ENCODE data around the gene UBE2I.
"Not testable (repeated sequence)": the region's sequence is repeated elsewhere in the genome, so short reads cannot be mapped to it uniquely, and the experiment has no call there.

UBE2I gene

GRCh38 chr16:1308977-1309885 lies at the start of gene UBE2I:
Gene UBE2I, plus strand, starts transcription at chr16:1309636. Its CDS starts 4,395 bp downstream, at chr16:1314031.
- DNase-seq = peak; percentile 95

- DNase-seq = no peak
Measured at GRCh38 chr16:1259760-1260068, 49.7 kb upstream of the UBE2I start.

DNA sequence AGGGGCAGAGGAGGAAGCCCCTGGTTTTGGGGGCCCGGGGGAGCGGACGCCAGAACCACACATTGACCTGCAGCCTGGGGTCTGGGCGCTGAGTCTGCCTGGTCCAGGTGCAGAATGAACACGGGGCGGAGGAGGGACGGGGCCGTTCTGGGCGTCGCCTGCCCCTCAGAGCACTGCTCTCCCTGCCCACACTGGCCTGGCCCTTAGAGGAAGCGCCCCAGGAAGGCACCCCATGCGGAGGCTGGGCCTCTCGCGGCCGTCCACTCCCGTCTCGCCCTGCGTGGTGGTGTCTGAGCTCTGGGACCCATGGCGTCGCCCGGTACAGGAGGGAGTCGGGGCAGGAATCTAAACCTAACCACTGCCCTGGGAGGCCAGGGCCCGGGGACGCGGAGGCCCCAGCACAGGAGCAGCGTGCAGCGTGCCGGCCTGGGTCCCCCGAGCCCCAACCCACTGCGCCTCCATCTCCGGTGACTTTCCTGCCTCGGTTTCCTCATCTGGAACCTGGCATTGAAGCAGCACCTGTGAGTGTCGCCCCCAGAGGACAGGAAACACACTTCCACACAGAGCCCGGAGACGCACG lies 49.2 kb upstream of the UBE2I start:
- no peak for DNase-seq

DNA sequence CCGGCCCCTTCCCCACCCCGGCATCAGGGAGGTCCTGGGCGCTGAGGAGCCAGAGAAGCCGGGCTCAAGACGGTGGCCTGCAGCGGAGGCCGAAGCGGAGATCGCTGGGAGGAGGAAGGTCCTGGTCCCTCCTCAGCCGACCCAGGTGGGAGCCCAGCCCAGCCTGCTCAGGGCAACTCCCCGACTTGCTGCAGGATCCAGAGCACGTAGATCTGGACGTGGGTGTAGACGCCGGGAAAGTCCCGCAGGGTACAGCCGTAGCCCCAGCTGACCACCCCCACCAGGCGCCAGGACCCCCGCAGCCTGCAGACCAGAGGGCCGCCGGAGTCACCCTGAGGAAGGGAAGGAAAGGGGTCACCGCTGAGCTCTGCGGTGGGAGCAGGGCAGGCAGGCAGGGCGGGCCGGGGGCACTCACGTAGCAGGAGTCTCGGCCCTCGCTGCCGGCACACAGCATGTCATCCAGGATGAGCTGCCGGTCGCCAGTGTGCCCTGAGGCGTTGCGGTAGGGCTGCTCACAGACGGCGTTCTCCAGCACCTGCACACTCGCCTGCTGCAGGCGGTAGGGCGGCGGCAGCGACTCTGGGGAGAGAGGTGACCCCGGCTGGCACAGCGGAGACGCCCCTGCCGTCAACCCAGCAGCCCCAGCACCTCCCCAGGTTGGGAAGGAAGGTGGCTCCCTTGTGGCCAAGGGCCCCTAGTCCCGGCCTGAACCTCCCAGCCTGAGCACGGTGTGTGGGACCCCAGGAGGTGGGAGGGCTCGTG lies 48.1 kb upstream of the UBE2I start:
- DNase-seq = no peak

DNA sequence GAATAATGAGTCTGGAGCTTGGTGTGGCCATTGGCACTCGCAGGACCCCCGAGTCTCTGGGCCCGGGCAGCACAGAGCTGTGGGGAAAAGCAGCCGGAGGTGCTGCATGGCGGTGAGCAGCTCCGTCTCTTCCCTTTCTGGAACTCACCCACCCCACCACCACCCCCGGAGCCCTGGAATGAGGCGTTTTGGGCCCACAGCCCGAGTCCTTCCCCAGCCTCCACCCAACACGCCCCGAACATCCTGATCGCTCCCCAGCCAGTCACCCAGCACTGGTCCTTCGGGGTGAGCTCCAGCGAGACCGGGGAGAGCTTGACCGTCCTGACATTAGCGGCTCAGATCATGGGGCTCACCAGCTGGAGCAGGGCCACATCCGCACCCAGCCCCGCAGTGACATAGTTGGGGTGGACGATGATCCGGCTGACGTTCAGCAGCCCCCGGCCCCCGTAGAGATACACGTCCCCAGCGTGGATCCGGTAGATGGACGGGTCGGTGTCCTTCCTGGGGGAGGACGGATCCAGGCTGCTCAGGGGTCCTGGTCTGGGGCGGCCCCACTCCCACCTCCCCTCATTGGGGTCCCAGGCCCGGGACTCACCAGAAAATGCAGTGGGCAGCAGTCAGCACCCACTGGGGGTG lies 47.1 kb upstream of the UBE2I start:
- no peak for DNase-seq

DNA sequence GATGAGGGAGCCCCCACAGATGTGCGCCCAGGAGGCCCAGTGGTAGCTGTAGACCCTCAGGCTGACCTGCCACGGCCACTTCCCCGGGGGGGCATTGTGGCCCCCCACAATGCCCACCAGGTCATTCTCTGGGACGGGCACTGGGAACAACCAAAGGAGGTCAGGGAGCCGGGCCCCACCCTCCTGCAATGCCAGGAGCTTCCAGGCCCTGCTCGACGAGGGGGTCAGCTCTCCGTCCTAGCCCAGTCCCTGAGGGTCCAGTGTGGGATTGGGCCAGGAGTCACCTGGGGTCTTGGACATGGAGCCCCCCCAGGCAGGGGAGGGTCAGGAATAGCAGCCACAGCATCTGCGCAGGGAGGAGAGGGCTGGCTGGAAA lies 46.6 kb upstream of the UBE2I start:
- no peak for DNase-seq

DNA sequence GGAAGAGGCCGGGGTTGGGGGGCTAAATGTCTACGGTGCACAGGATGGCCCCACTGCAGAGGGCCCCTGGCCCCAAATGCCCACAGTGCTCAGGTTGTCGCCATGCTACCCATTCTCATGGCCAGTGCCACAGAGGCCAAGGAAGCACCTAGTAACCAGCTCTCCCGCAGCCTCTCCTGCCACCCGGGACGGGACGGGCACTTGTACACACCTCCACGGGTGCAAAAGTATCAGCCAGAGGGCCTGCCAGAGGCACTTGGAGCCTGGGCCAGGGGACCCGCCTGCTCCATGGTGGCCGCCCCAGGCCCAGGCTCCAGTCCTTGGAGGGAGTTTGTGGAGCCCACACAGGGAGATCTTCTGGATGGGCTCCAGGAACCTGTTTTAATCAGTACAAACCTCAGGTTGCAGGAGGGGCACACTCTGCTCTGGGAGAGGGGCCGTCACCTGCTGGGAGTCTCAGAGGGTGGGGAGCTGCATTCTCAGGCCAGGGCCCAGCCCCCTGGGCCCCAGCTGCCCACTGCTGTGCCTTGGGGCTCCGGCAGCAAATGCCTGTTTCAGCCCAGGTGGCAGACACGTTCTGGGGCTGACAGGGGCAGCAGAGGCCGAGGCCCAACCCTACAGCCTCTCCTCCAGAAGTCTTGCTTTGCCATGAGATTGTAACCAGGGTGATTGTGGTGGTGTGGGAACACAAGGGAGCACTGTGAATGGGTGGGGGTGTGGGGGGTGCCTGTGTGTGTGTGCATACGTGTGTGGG lies 45.7 kb upstream of the UBE2I start:
- no peak for DNase-seq

- no peak for DNase-seq
Measured at GRCh38 chr16:1264345-1265089, 44.9 kb upstream of the UBE2I start.

DNA sequence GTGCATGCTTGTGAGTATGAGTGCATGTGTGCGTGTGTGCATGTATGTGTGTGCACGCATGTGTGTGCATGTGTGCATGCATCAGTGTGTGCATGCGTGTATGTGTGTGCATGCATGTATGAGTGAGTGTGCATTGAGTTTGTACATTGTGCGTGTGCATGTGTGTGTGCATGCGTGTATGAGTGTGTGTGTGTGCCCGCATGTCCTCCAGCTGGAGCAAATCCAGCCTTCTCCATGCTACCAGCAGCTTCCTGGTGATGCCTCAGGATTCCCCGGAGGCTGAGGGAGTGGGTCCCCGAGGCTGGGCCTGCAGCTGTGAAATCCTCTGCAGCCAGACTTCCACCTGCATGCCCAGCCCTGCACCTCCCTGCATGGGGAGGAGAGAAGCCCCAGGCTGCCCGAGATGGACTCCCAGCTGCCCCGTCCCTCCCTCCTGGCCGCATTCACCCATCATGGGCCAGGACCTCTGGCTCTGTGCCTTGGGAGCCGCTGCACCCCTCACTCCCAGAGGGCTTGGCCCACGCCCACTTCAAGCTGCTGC lies 44.3 kb upstream of the UBE2I start:
- no peak for DNase-seq

DNA sequence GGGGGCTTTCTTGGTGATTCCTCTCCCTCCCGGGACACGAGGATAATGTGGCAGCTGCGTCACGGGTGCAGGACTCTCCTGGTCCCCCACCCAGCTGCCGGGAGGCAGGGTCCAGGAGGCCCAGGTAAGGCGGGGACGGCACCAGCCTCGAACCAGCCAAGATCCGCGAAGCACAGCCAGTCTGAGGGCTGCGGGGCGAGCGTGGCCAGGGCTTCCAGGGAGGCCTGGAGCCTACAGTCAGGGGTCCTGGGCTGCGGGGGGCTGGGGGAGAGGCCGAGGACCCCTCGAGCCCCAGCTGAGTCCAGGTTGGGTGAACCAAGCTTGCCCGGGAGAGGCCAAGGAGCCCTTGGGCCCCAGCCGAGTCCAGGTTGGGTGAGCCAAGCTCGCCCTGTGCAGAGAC lies 43.6 kb upstream of the UBE2I start:
- no peak for DNase-seq

- DNase-seq = not testable (repeated sequence)
Measured at GRCh38 chr16:1269418-1269817, 40.0 kb upstream of the UBE2I start.

DNA sequence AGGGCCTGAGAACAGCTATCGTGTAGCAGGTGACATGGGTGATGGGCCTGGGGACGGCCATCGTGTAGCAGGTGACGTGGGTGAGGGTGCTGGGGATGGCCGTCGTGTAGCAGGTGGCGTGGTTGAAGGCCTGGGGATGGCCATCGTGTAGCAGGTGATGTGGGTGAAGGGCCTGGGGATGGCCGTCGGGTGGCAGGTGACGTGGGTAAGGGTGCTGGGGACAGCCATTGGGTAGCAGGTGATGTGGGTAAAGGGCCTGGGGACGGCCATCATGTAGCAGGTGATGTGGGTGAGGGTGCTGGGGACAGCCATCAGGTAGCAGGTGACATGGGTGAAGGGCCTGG lies 38.1 kb upstream of the UBE2I start:
- no peak for DNase-seq

- peak; percentile 25 for DNase-seq
Measured at GRCh38 chr16:1271724-1272413, 37.6 kb upstream of the UBE2I start.

- DNase-seq = no peak
Measured at GRCh38 chr16:1272453-1273198, 36.8 kb upstream of the UBE2I start.

DNA sequence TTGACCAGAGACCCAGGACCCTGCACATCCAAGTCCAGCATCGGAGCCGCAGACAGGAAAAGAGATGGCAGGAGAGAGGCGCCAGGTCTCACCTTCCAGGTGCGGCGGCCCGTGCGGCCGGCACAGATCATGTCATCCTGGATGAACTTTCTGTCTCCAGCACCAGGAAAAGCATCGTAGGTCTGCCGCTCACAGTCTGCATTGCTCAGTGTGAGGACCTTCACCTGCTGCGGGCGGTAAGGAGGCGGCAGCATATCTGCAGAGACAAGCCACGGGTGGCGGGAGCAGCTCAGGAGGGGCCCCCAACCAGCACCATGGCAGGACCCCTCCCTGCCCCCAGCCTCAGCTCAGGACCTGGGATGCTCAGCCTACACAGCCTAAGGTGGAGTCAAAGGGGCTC lies 35.6 kb upstream of the UBE2I start:
- no peak for DNase-seq

DNA sequence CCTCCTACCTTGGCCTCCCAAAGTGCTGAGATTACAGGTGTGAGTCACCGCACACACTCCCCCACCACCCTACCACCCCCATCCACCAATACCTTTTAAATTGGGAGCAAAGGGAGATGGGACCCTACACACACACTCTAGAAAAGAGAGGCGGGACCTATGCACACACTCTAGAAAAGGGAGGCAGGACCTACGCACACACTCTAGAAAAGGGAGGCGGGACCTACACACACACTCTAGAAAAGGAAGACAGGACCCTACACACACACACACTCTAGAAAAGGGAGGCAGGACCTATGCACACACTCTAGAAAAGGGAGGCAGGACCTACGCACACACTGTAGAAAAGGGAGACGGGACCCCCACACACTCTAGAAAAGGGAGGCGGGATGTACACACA lies 34.7 kb upstream of the UBE2I start:
- DNase-seq = no peak

GRCh38 chr16:1275791-1276579 lies 33.5 kb upstream of the UBE2I start:
- DNase-seq = no peak

- DNase-seq = no peak
Measured at GRCh38 chr16:1276580-1276878, 32.9 kb upstream of the UBE2I start.

GRCh38 chr16:1277151-1277598 lies 32.3 kb upstream of the UBE2I start:
- DNase-seq = no peak
